Keratinocyte (primary cell): ENCODE results near the gene CCM2. TPM values are rescaled to one million over a fixed set of nuclear protein-coding genes. Genes with fewer than 3 reads are reported as not detected.

Experiments used
- DNase-seq: peaks from one replicate; pipeline ENCODE4 v3.0.0-alpha.2; 2011; ENCODE audit warnings: low read depth, missing footprints, low spot score
- FAIRE-seq: peaks from 2 replicates; lab custom pipeline; 2011; peaks lifted over from hg19 to GRCh38; lab: Jason Lieb, UNC
- H2AFZ ChIP-seq: 2 replicates; pipeline ENCODE4 v1.6.0; 2012; ENCODE audit warnings: low read length, control low read depth, inconsistent platforms; ENCODE audit not compliant: control insufficient read depth
- H3K27ac ChIP-seq: 2 replicates; pipeline ENCODE4 v1.5.1; 2011; ENCODE audit warnings: low read length; ENCODE audit not compliant: control insufficient read depth, insufficient read depth
- H3K27me3 ChIP-seq: 3 replicates; pipeline ENCODE4 v1.6.0; 2011; ENCODE audit warnings: low read length; ENCODE audit not compliant: control insufficient read depth, insufficient read depth; ENCODE audit errors: extremely low read depth
- H3K36me3 ChIP-seq, 2 experiments: 2 replicates in 1 of 2; 3 replicates in 1 of 2; pipeline ENCODE4 v1.5.1; 2011; ENCODE audit warnings: low read length in 2 of 2, mild to moderate bottlenecking in 1 of 2; ENCODE audit not compliant: control insufficient read depth in 2 of 2, insufficient read depth in 2 of 2; ENCODE audit errors: extremely low read depth in 1 of 2
- H3K4me1 ChIP-seq: 3 replicates; pipeline ENCODE4 v1.5.1; 2011; ENCODE audit warnings: low read length; ENCODE audit not compliant: control insufficient read depth, insufficient read depth; ENCODE audit errors: extremely low read depth
- H3K4me2 ChIP-seq: 3 replicates; pipeline ENCODE4 v1.6.0; 2011; ENCODE audit warnings: low read depth, low read length; ENCODE audit not compliant: control insufficient read depth, insufficient read depth; ENCODE audit errors: extremely low read depth
- H3K4me3 ChIP-seq, 3 experiments: fragments of 200-600 bp in 1 of 3; sonication (generic) in 1 of 3; 2 replicates in 2 of 3; 3 replicates in 1 of 3; pipeline ENCODE4 v1.5.1; 2011 to 2016; ENCODE audit warnings: low read length in 3 of 3, mild to moderate bottlenecking in 3 of 3, control low read depth in 2 of 3, inconsistent platforms in 1 of 3, low read depth in 1 of 3, mixed read lengths in 1 of 3, mixed run types in 1 of 3, moderate library complexity in 1 of 3; ENCODE audit not compliant: control insufficient read depth in 2 of 3, insufficient read depth in 2 of 3; ENCODE audit errors: extremely low read depth in 1 of 3
- H3K79me2 ChIP-seq: 2 replicates; pipeline ENCODE4 v1.6.0; 2012; ENCODE audit warnings: low read length; ENCODE audit not compliant: control insufficient read depth, insufficient read depth
- H3K9ac ChIP-seq: 3 replicates; pipeline ENCODE4 v1.6.0; 2011; ENCODE audit warnings: low read length; ENCODE audit not compliant: control insufficient read depth, insufficient read depth; ENCODE audit errors: extremely low read depth
- H3K9me1 ChIP-seq: 3 replicates; pipeline ENCODE4 v1.6.0; 2011; ENCODE audit warnings: low read length; ENCODE audit not compliant: control insufficient read depth, insufficient read depth; ENCODE audit errors: extremely low read depth
- H3K9me3 ChIP-seq: 2 replicates; pipeline ENCODE4 v1.5.1; 2012; ENCODE audit warnings: low read depth, low read length; ENCODE audit not compliant: control insufficient read depth
- H4K20me1 ChIP-seq: 3 replicates; pipeline ENCODE4 v1.6.0; 2011; ENCODE audit warnings: low read length; ENCODE audit not compliant: control insufficient read depth, insufficient read depth; ENCODE audit errors: extremely low read depth
- CTCF ChIP-seq, 3 experiments: IDR thresholded peaks in 1 of 3; conservative IDR thresholded peaks in 1 of 3; optimal IDR thresholded peaks in 1 of 3; 2 replicates in 2 of 3; 3 replicates in 1 of 3; pipeline versions ENCODE3 to v1.5.1; 2011; ENCODE audit warnings: low read length in 3 of 3, mild to moderate bottlenecking in 3 of 3, moderate library complexity in 2 of 3, control low read depth in 1 of 3, inconsistent platforms in 1 of 3; ENCODE audit not compliant: insufficient read depth in 2 of 3; ENCODE audit errors: extremely low read depth in 1 of 3
- EZH2 ChIP-seq: IDR thresholded peaks from one replicate; pipeline ENCODE4 v1.6.1; 2012; ENCODE audit warnings: inconsistent platforms, mild to moderate bottlenecking, low read length, moderate library complexity
- dilution Hi-C: fragments of 300-500 bp; cut with MboI; formaldehyde crosslinking; loops from one replicate; pipeline ENCODE4 v1.7.0; 2020; ENCODE audit warnings: low sequenced_read_pairs; ENCODE audit not compliant: extremely low pct_ligation_motif_present
- polyA plus RNA-seq, 5 experiments: library from polyadenylated mRNA; depleted of rRNA in 3 of 5; stranded (reverse) in 3 of 5; stranded (forward) in 1 of 5; unstranded in 1 of 5; fragments of >200 nt; gene quantifications; 1 replicate in 1 of 5; 2 replicates in 3 of 5; 3 replicates in 1 of 5; pipeline versions ENCODE4 v1.2.1 to v1.2.3, GENCODE V29; 2011 to 2012; ENCODE audit warnings: missing spikeins in 2 of 5, low read depth in 1 of 5, low replicate concordance in 1 of 5

CCM2 gene
- polyA plus RNA-seq, 1 donor (not counting 4 experiments of a cell fraction or from before 2014, with no cell fraction given), result 44.8 TPM

GRCh38 chr7:44994877-44995554 lies 5.0 kb upstream of the CCM2 start:
- no peaks in the 10 kb centered on the region for H3K36me3 ChIP-seq
- H3K4me1 ChIP-seq, result peaks cover 17% of the 10 kb centered on the region
- H3K9me3 ChIP-seq, result no peaks in the 10 kb centered on the region
- DNase-seq (no peak), FAIRE-seq (no peak)
- no peaks in the 10 kb centered on the region for H3K27me3 ChIP-seq
- H3K4me2 ChIP-seq, result no peak overlapping the region
- H3K9ac ChIP-seq, result no peak overlapping the region
- H3K4me3 ChIP-seq, result no peak overlapping the region
- dilution Hi-C loops, result no loop called here
- TF ChIP-seq EZH2 (no peak), CTCF (optimal IDR thresholded peaks at IDR 0.05 in 1 of 3, IDR thresholded peaks at IDR 0.05 in 1 of 3, conservative IDR thresholded peaks at IDR 0.05 in 1 of 3; ENCODE audit: extremely low read depth in 1 of 3, insufficient read depth in 2 of 3, low read length in 3 of 3) (no peak)
- H4K20me1 ChIP-seq, result no peaks in the 10 kb centered on the region
- no peak overlapping the region for H3K27ac ChIP-seq
- H3K79me2 ChIP-seq, result no peaks in the 10 kb centered on the region
- H3K9me1 ChIP-seq, result no peaks in the 10 kb centered on the region
- no peak overlapping the region for H2AFZ ChIP-seq

- Histone ChIP-seq H3K9me1 (no peaks in the 10 kb centered on the region), H3K4me1 (peaks cover 9% of the 10 kb centered on the region), H3K9ac (no peak overlapping the region), H3K9me3 (no peaks in the 10 kb centered on the region), H3K4me2 (no peak overlapping the region), H2AFZ (no peak overlapping the region), H3K79me2 (peaks cover 5% of the 10 kb centered on the region), H4K20me1 (no peaks in the 10 kb centered on the region), H3K27ac (no peak overlapping the region), H3K27me3 (no peaks in the 10 kb centered on the region), H3K36me3 (no peaks in the 10 kb centered on the region), H3K4me3 (no peak overlapping the region)
- DNase-seq (no peak), FAIRE-seq (no peak)
- dilution Hi-C loops, result no loop called here
- TF ChIP-seq CTCF (optimal IDR thresholded peaks at IDR 0.05 in 1 of 3, IDR thresholded peaks at IDR 0.05 in 1 of 3, conservative IDR thresholded peaks at IDR 0.05 in 1 of 3; ENCODE audit: extremely low read depth in 1 of 3, insufficient read depth in 2 of 3, low read length in 3 of 3) (no peak), EZH2 (no peak)
Measured at GRCh38 chr7:44995555-44996493, 4.2 kb upstream of the CCM2 start.
